Stimulated activated CD4-positive, alpha-beta T cell treated with anti-CD3 and anti-CD28 coated beads, TNF-alpha, amount 100 ng/mL, for 48 hours (primary cell): ENCODE measurements around the gene ALOX5AP.

Experiments
- DNase-seq, 3 donors: peaks; one replicate each; pipeline ENCODE4 v3.0.0-alpha.2; 2020; ENCODE audit warnings: low read depth in 3 of 3

The ALOX5AP gene

GRCh38 chr13:30735025-30735871 is at the start of gene ALOX5AP:
Gene ALOX5AP, plus strand, starts transcription at chr13:30735543. Its CDS starts 63 bp downstream, at chr13:30735606.
- DNase-seq = no peak

GRCh38 chr13:30685987-30686386 is 49.4 kb upstream of the ALOX5AP start:
- DNase-seq = no peak

GRCh38 chr13:30687601-30688000 is 47.7 kb upstream of the ALOX5AP start:
- DNase-seq = no peak

- no peak for DNase-seq
These were observed 45.6 kb upstream of the ALOX5AP start for GRCh38 chr13:30689752-30690151.

GRCh38 chr13:30690282-30691188 is 44.8 kb upstream of the ALOX5AP start:
- DNase-seq = no peak

GRCh38 chr13:30692113-30692512 is 43.2 kb upstream of the ALOX5AP start:
- DNase-seq = no peak

GRCh38 chr13:30696278-30697176 is 38.8 kb upstream of the ALOX5AP start:
- no peak for DNase-seq

GRCh38 chr13:30697177-30697953 is 38.0 kb upstream of the ALOX5AP start:
- no peak for DNase-seq

- no peak for DNase-seq
These were observed 37.3 kb upstream of the ALOX5AP start for GRCh38 chr13:30697996-30698401.

GRCh38 chr13:30698488-30699005 is 36.8 kb upstream of the ALOX5AP start:
- no peak for DNase-seq

- no peak for DNase-seq
These were observed 35.0 kb upstream of the ALOX5AP start for GRCh38 chr13:30700364-30700763.

GRCh38 chr13:30702006-30702405 is 33.3 kb upstream of the ALOX5AP start:
- no peak for DNase-seq

GRCh38 chr13:30704596-30704995 is 30.7 kb upstream of the ALOX5AP start:
- DNase-seq = no peak

GRCh38 chr13:30705680-30706079 is 29.7 kb upstream of the ALOX5AP start:
- no peak for DNase-seq

GRCh38 chr13:30708541-30708940 is 26.8 kb upstream of the ALOX5AP start:
- no peak for DNase-seq

- DNase-seq = no peak
These were observed 24.9 kb upstream of the ALOX5AP start for GRCh38 chr13:30710442-30710841.

GRCh38 chr13:30711375-30711774 is 24.0 kb upstream of the ALOX5AP start:
- no peak for DNase-seq

GRCh38 chr13:30711837-30712236 is 23.5 kb upstream of the ALOX5AP start:
- no peak for DNase-seq

GRCh38 chr13:30712536-30713532 is 22.5 kb upstream of the ALOX5AP start:
- DNase-seq = no peak
